DMS53 treated with DMSO at 0.1 percent for 48 hours (cell line): ENCODE results near the gene GOLGA8K.
"Not testable (repeated sequence)": the region's sequence is repeated elsewhere in the genome, so short reads cannot be mapped to it uniquely, and the experiment has no call there.

Experiments used
- DNase-seq: peaks from one replicate; lab custom pipeline; 2025; ENCODE audit not compliant: unreplicated experiment; lab: John Stamatoyannopoulos, UW

GOLGA8K gene

DNA sequence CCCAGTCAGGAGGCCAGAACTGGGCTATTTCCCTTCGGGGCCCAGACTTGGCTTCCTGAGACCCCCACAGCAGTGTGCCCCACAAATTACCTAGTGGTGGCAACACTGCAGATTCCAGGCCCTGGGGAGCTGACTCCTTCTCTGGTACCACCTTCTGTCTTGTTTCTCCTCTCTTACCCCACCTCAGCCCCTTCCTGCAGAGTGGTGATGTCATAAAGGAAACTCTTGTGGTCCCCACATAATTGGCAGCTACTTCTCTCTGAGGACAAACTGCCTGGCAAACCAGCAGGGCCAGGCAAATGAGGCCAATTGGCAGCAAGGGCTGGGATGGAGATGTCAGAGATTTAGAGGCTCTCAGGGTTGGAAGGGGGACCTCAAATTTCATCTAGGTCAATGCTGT, 44.6 kb downstream of the GOLGA8K start:
- not testable (repeated sequence) for DNase-seq

- not testable (repeated sequence) for DNase-seq
These were observed 46.2 kb downstream of the GOLGA8K start for GRCh38 chr15:32356909-32357308.

GRCh38 chr15:32352748-32353147, 50.3 kb downstream of the GOLGA8K start:
- DNase-seq, result not testable (repeated sequence)

DNA sequence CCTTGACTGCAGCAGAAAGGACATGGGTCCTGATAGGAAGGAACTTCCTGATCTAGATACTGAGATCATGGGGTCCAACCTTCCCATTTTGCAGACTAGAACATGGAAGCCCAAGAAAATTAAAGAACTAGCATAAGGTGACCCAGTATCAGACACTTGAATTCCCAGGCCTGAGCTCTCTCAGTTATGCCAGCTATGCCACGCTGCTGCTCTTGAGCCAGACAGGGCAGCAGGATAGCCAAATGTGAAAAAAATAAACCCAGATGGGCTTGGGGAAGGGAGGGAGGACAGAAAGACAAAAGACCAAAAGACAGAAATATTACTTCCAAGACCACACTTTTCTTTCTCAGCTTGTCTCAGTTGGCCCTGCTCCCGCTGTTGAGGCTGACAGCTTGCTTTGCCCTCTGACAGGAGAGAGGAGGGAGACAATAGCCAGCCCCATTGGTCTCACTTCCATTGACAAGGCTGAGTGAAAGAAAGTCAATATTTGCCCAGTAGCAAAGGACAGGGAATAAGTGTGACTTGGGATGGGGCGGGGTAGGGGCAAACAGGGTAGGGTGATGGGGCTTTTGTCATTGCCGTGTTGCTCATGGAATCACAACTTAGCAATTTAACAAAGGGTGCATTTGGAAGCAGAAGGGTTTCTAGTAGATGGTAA, 52.4 kb downstream of the GOLGA8K start:
- not testable (repeated sequence) for DNase-seq

DNA sequence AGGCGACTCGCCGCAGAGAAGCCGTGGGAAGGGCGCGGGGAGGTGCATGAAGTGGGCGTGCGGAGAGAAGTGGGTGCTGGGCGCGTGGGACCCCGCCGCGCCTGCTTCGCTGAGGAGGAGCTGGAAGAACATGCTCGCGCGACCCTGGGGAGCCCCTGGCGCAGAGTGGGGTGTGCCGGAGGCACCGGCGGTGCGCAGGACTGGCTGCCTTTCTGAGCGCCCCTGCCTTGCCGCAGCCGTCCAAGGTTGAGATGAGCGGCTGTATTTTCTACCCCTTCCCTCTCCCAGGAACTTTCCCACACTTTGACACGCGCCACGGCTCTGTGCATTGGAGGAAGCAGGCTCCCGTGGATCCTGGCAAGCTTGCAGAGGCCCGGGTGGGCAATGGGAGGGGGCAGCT, 56.1 kb downstream of the GOLGA8K start:
- DNase-seq, result not testable (repeated sequence)

GRCh38 chr15:32345978-32346547, 57.0 kb downstream of the GOLGA8K start:
- not testable (repeated sequence) for DNase-seq

DNA sequence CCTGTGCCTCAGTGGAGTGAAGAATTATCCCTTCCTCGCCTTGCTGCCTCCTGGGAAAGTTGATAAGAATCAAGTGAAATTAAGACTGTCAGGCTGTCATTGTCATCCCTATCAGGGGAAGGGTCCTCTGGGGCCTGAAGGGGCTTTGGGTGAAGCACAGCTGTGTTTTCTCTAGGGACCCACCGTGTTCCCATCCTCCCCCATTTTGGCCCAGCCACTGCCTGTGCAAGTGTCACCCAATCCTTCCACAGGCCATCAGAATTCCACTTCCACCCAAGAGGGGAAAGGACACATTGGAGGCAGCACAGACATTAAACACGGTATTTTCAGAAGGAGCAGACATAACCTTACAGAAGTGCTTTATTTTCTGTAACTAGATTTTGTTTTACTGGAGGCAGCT, 59.2 kb downstream of the GOLGA8K start:
- DNase-seq, result not testable (repeated sequence)
